Hepatocyte (in vitro differentiated cells): ENCODE measurements around the gene AGT.
"Not testable (repeated sequence)": the region's sequence is repeated elsewhere in the genome, so short reads cannot be mapped to it uniquely, and the experiment has no call there.

ENCODE experiments used
- CTCF ChIP-seq: fragments of 200-600 bp; sonication (generic); IDR thresholded peaks from 2 replicates; pipeline ENCODE4 v1.5.1; 2016; ENCODE audit warnings: antibody characterized with exemption, mild to moderate bottlenecking; ENCODE audit not compliant: poor library complexity
- EZH2 ChIP-seq: fragments of 200-600 bp; sonication (generic); IDR thresholded peaks from 2 replicates; pipeline ENCODE4 v1.6.1; 2016; ENCODE audit warnings: antibody characterized with exemption, mild to moderate bottlenecking, borderline replicate concordance
- EZH2phosphoT487 ChIP-seq: fragments of 200-600 bp; sonication (generic); IDR thresholded peaks from one replicate; pipeline ENCODE4 v1.6.1; 2018; ENCODE audit warnings: antibody characterized with exemption, mild to moderate bottlenecking, low read depth, moderate library complexity; ENCODE audit not compliant: unreplicated experiment, severe bottlenecking

GRCh38 chr1:230698964-230699363 is 15.0 kb downstream of the AGT start:
- not testable (repeated sequence) for TF ChIP-seq CTCF, EZH2phosphoT487, EZH2
